PC-3 (cell line): Measurements from ENCODE around the gene HSH2D. TPM values are rescaled to one million over a fixed set of nuclear protein-coding genes. Genes with fewer than 3 reads are reported as not detected.

ENCODE experiments used
- ATAC-seq: fragments of 200-7000 bp; cut with Tn5 transposase; 2 replicates; pipeline ENCODE4 v1.9.1; 2020; ENCODE audit warnings: mild to moderate bottlenecking, moderate library complexity
- BruUV-seq: library from RNA; stranded (reverse); fragments of 400-500 nt; replicated peaks from 2 replicates; lab custom pipeline; 2021; lab: Mats Ljungman, UMichigan
- CTCF ChIA-PET: fragments of 300-600 bp; sonication (Branson Sonifier 250); formaldehyde crosslinking; loops from one replicate; lab custom pipeline; 2022; ENCODE audit warnings: antibody characterized with exemption; lab: Charles Lee
- POLR2A ChIA-PET: fragments of 300-600 bp; sonication (Branson Sonifier 250); formaldehyde crosslinking; loops from one replicate; lab custom pipeline; 2022; ENCODE audit warnings: antibody characterized with exemption; ENCODE audit not compliant: unreplicated experiment; lab: Charles Lee
- DNase-seq: peaks from one replicate; pipeline ENCODE4 v3.0.0-alpha.2; 2015
- H2AFZ ChIP-seq: fragments of 300-600 bp; sonication (generic); 2 replicates; pipeline ENCODE4 v1.6.0; 2016; ENCODE audit warnings: antibody characterized with exemption, low read length
- H3F3A ChIP-seq: fragments of 300-600 bp; sonication (generic); one replicate; pipeline ENCODE4 v1.6.0; 2017; ENCODE audit warnings: antibody characterized with exemption, low read length, control low read depth, mild to moderate bottlenecking; ENCODE audit not compliant: unreplicated experiment
- H3K27ac ChIP-seq: fragments of 300-600 bp; sonication (generic); 2 replicates; pipeline ENCODE4 v1.5.1; 2016; ENCODE audit warnings: mild to moderate bottlenecking, low read length
- H3K27me3 ChIP-seq: fragments of 300-600 bp; sonication (generic); 2 replicates; pipeline ENCODE4 v1.6.1; 2016; ENCODE audit warnings: low read length, mixed read lengths
- H3K36me3 ChIP-seq: fragments of 300-600 bp; sonication (generic); 2 replicates; pipeline ENCODE4 v1.6.1; 2016; ENCODE audit warnings: low read depth, mixed run types, low read length, mixed read lengths
- H3K4me1 ChIP-seq: fragments of 300-600 bp; sonication (generic); 2 replicates; pipeline ENCODE4 v1.5.1; 2016; ENCODE audit warnings: low read length; ENCODE audit not compliant: insufficient read depth
- H3K4me2 ChIP-seq: fragments of 300-600 bp; sonication (generic); 2 replicates; pipeline ENCODE4 v1.6.0; 2016; ENCODE audit warnings: low read length
- H3K4me3 ChIP-seq: fragments of 300-600 bp; sonication (generic); 2 replicates; pipeline ENCODE4 v1.5.1; 2016; ENCODE audit warnings: mild to moderate bottlenecking, low read length, mixed read lengths
- H3K79me2 ChIP-seq: fragments of 300-600 bp; sonication (generic); 2 replicates; pipeline ENCODE4 v1.6.1; 2017; ENCODE audit warnings: low read length, mixed read lengths
- H3K9ac ChIP-seq: fragments of 300-600 bp; sonication (generic); 2 replicates; pipeline ENCODE4 v1.6.0; 2016; ENCODE audit warnings: mild to moderate bottlenecking, low read length
- H3K9me2 ChIP-seq: fragments of 300-600 bp; sonication (generic); replicated peaks from 2 replicates; pipeline ENCODE4 v1.6.1; 2016; ENCODE audit warnings: mixed run types, low read length, mixed read lengths
- H3K9me3 ChIP-seq: fragments of 300-600 bp; sonication (generic); 2 replicates; pipeline ENCODE4 v1.6.1; 2016; ENCODE audit warnings: low read length, mixed read lengths
- H4K20me1 ChIP-seq: fragments of 300-600 bp; sonication (generic); 2 replicates; pipeline ENCODE4 v1.6.1; 2016; ENCODE audit warnings: low read length, mixed read lengths
- EZH2 ChIP-seq: fragments of 300-600 bp; sonication (generic); IDR thresholded peaks from one replicate; pipeline ENCODE4 v1.6.1; 2017; ENCODE audit warnings: antibody characterized with exemption, mild to moderate bottlenecking, low read length; ENCODE audit not compliant: unreplicated experiment
- EZH2phosphoT487 ChIP-seq: fragments of 300-600 bp; sonication (generic); IDR thresholded peaks from 2 replicates; pipeline ENCODE4 v1.6.1; 2018; ENCODE audit warnings: mild to moderate bottlenecking, antibody characterized with exemption, low read length, borderline replicate concordance
- intact Hi-C: fragments of 100-400 bp; cut with micrococcal nuclease; formaldehyde crosslinking; loops from 2 replicates; pipeline ENCODE4 v1.9.0; 2023
- total RNA-seq: library from RNA; depleted of rRNA; stranded (reverse); fragments of >200 nt; gene quantifications from 2 replicates; pipeline ENCODE4 v1.2.3, GENCODE V29; 2014
- TF ChIP-seq, protein P1 (sequence below): fragments of 300-600 bp; sonication (generic); conservative IDR thresholded peaks from 2 replicates; pipeline ENCODE4 v1.5.1; 2017; ENCODE audit warnings: antibody characterized with exemption, low read depth, mild to moderate bottlenecking, low read length

The HSH2D gene
- total RNA-seq, 1 experiment from 2014 or later = 14.5 TPM

DNA sequence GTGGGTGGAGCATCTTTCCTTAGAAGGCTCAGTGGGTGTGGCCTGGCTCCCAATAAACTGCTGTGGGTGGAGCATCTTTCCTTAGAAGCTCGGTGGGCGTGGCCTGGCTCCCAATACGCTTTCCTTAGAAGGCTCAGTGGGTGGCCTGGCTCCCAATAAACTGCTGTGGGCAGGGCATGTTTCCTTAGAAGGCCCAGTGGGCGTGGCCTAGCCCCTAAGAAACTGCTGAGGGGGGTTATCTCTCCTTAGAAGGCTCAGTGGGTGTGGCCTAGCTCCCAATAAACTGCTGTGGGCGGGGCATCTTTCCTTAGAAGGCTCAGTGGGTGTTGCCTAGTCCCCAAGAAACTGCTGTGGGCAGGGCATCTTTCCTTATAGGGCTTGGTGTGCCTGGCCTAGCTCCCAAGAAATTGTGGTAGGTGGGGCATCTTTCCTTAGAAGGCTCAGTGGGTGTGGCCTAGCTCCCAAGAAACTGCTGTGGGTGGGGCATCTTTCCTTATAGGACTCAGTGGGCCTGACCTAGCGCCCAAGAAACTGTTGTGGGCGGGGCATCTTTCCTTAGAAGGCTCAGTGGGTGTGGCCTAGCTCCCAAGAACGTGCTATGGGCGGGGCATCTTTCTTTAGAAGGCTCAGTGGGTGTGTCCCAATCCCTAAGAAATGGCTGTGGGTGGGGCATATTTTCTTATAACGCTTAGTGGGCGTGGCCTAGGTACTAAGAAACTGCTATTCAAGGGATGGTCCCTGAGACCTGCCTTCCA is 10.3 kb downstream of the HSH2D start:
- Histone ChIP-seq H3F3A (no peaks in the 10 kb centered on the region), H3K4me3 (no peak overlapping the region), H3K79me2 (no peaks in the 10 kb centered on the region), H3K9me2 (no peaks in the 10 kb centered on the region), H4K20me1 (no peaks in the 10 kb centered on the region), H2AFZ (no peak overlapping the region), H3K4me1 (no peaks in the 10 kb centered on the region), H3K27me3 (no peaks in the 10 kb centered on the region), H3K9ac (no peak overlapping the region), H3K27ac (no peak overlapping the region), H3K9me3 (no peaks in the 10 kb centered on the region), H3K36me3 (peaks cover 6% of the 10 kb centered on the region), H3K4me2 (no peak overlapping the region)
- ATAC-seq (no peak), DNase-seq (peak; percentile 23)
- no peak for TF ChIP-seq EZH2phosphoT487
- TF ChIP-seq, protein P1, sequence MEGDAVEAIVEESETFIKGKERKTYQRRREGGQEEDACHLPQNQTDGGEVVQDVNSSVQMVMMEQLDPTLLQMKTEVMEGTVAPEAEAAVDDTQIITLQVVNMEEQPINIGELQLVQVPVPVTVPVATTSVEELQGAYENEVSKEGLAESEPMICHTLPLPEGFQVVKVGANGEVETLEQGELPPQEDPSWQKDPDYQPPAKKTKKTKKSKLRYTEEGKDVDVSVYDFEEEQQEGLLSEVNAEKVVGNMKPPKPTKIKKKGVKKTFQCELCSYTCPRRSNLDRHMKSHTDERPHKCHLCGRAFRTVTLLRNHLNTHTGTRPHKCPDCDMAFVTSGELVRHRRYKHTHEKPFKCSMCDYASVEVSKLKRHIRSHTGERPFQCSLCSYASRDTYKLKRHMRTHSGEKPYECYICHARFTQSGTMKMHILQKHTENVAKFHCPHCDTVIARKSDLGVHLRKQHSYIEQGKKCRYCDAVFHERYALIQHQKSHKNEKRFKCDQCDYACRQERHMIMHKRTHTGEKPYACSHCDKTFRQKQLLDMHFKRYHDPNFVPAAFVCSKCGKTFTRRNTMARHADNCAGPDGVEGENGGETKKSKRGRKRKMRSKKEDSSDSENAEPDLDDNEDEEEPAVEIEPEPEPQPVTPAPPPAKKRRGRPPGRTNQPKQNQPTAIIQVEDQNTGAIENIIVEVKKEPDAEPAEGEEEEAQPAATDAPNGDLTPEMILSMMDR = no peak
- no peak for TF ChIP-seq EZH2
- ChIA-PET POLR2A (no interaction called here), CTCF (interaction anchor here (0.7 kb wide), 1 partner anchor 65 kb away, joined by 3 read pairs; no protein-coding TSS in a partner anchor)
- BruUV-seq = no TSS peak
- intact Hi-C loops = no loop called here

DNA sequence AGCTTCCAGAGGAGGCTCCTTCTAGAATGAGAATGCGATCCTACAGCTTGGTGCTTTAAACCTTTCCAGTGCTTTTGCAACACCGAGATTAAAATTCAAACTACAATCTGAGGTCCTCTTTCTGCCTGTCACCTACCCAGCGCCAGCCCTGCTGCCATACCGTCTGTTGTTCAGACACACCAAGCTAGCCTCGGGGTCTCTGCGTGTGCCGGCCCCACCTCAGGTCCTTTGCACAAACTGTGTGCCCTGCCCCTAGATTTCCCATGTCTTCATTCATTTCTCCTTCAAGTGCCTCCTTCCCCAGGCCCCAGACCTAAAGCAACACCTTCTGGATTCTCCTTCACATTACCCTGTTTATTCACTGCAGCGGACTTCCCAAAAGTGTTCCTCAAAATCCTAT is 11.1 kb downstream of the HSH2D start:
- H3K4me1 ChIP-seq = 0 out of 2 replicates have a peak, but pooled peaks cover under 1% of the 10 kb centered on the region
- H3K79me2 ChIP-seq = no peaks in the 10 kb centered on the region
- no TSS peak for BruUV-seq
- no peaks in the 10 kb centered on the region for H3K9me2 ChIP-seq
- H3K4me3 ChIP-seq = no peak overlapping the region
- CTCF ChIA-PET = interaction anchor here (0.7 kb wide), 1 partner anchor 66 kb away, joined by 3 read pairs; no protein-coding TSS in a partner anchor
- POLR2A ChIA-PET = no interaction called here
- no peak for ATAC-seq
- no peak overlapping the region for H3K9ac ChIP-seq
- no peaks in the 10 kb centered on the region for H3K27me3 ChIP-seq
- H3K4me2 ChIP-seq = no peak overlapping the region
- no peaks in the 10 kb centered on the region for H3K9me3 ChIP-seq
- intact Hi-C loops = no loop called here
- no peaks in the 10 kb centered on the region for H4K20me1 ChIP-seq
- TF ChIP-seq, protein P1 = no peak
- no peak for TF ChIP-seq EZH2phosphoT487
- TF ChIP-seq EZH2 = no peak
- H3F3A ChIP-seq = no peaks in the 10 kb centered on the region
- peaks cover 6% of the 10 kb centered on the region for H3K36me3 ChIP-seq
- H2AFZ ChIP-seq = no peak overlapping the region
- H3K27ac ChIP-seq = no peak overlapping the region
- DNase-seq = no peak

DNA sequence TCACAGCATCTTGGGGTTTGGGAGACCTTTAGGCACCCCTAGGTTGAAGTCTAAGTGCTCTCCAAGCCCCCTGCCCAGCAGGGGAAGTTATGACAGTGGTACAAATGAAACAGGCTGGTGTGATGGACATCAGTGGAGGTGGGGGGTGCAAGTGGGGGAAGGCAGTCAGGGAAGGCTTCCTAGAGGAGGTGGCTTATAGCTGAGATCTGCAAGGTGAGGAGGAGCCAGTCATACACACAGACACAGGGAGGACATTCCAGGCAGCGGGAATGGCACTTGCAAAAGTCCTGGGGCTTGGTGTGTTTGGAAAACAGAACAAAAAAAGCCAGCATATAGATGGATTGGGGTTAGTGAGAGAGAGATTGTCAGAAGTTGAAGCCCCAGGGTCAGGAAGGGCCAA is 11.6 kb downstream of the HSH2D start:
- Histone ChIP-seq H3K4me1 (peaks cover 6% of the 10 kb centered on the region), H3K9ac (no peak overlapping the region), H4K20me1 (no peaks in the 10 kb centered on the region), H3K27ac (no peak overlapping the region), H3K9me3 (no peaks in the 10 kb centered on the region), H3K27me3 (no peaks in the 10 kb centered on the region), H2AFZ (no peak overlapping the region), H3K79me2 (no peaks in the 10 kb centered on the region), H3K36me3 (peaks cover 6% of the 10 kb centered on the region), H3K4me3 (no peak overlapping the region), H3K9me2 (no peaks in the 10 kb centered on the region), H3F3A (no peaks in the 10 kb centered on the region), H3K4me2 (no peak overlapping the region)
- DNase-seq = no peak
- no peak for ATAC-seq
- intact Hi-C loops = no loop called here
- ChIA-PET CTCF (no interaction called here), POLR2A (no interaction called here)
- TF ChIP-seq, protein P1 = no peak
- no peak for TF ChIP-seq EZH2phosphoT487
- TF ChIP-seq EZH2 = no peak
- no TSS peak for BruUV-seq
